GM06990 (cell line): ENCODE measurements around the gene CTSF.
A peak's percentile ranks its signal among the peaks of the same experiment; 100 is the strongest.

ENCODE experiments used
- DNase-seq: peaks from one replicate; pipeline ENCODE4 v3.0.0-alpha.2; 2011; ENCODE audit not compliant: insufficient read length; ENCODE audit errors: extremely low read depth
- H3K27me3 ChIP-seq: replicated peaks from 2 replicates; pipeline ENCODE4 v1.6.0; 2011; ENCODE audit warnings: low read length; ENCODE audit not compliant: control insufficient read depth, insufficient read depth
- H3K36me3 ChIP-seq: 2 replicates; pipeline ENCODE4 v1.5.1; 2011; ENCODE audit warnings: low read length; ENCODE audit not compliant: control insufficient read depth, insufficient read depth
- H3K4me3 ChIP-seq: replicated peaks from 2 replicates; pipeline ENCODE4 v1.5.1; 2011; ENCODE audit warnings: low read depth, mild to moderate bottlenecking, control low read depth, low read length
- TF ChIP-seq, protein P1 (sequence below): IDR thresholded peaks from 2 replicates; pipeline ENCODE4 v1.5.1; 2011; ENCODE audit warnings: low read length, control low read depth, mild to moderate bottlenecking, inconsistent platforms; ENCODE audit not compliant: insufficient read depth, poor library complexity, severe bottlenecking

The CTSF gene

GRCh38 chr11:66581261-66581660 lies 12.9 kb upstream of the CTSF start:
- no peak for DNase-seq
- TF ChIP-seq, protein P1, sequence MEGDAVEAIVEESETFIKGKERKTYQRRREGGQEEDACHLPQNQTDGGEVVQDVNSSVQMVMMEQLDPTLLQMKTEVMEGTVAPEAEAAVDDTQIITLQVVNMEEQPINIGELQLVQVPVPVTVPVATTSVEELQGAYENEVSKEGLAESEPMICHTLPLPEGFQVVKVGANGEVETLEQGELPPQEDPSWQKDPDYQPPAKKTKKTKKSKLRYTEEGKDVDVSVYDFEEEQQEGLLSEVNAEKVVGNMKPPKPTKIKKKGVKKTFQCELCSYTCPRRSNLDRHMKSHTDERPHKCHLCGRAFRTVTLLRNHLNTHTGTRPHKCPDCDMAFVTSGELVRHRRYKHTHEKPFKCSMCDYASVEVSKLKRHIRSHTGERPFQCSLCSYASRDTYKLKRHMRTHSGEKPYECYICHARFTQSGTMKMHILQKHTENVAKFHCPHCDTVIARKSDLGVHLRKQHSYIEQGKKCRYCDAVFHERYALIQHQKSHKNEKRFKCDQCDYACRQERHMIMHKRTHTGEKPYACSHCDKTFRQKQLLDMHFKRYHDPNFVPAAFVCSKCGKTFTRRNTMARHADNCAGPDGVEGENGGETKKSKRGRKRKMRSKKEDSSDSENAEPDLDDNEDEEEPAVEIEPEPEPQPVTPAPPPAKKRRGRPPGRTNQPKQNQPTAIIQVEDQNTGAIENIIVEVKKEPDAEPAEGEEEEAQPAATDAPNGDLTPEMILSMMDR: no peak
- no peaks in the 10 kb centered on the region for H3K36me3 ChIP-seq
- no peaks in the 10 kb centered on the region for H3K27me3 ChIP-seq
- no peak overlapping the region for H3K4me3 ChIP-seq

GRCh38 chr11:66580803-66581202 lies 12.4 kb upstream of the CTSF start:
- Histone ChIP-seq H3K4me3 (no peak overlapping the region), H3K36me3 (no peaks in the 10 kb centered on the region), H3K27me3 (no peaks in the 10 kb centered on the region)
- no peak for DNase-seq
- TF ChIP-seq, protein P1: no peak

DNA sequence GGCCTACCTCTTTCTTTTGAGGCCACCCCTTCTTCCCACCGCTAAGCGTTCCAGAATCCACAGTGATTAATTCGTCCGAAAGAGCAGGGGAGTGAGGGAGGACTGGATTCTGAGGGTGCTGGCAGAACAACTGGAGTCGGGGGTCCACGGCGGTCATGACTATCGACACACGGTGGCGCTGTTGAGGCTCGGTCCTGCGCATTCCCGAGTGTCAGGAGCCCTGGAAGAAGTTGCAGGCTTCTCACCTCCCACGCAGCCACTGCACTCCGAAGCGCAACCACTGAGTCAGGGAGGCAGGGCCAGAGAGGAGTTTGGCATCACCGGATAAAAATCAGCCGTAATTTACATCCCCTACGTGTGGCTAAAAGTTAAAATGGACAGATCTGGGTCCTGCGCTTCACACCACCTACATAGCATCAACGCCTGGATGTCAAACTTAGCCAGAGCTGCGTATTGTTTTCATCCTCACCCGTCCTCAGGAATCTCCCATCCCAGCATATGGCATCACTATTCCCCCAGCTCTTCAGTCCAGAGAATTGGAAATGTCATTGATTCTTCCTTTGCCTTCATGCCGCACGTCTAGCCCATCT lies 10.7 kb upstream of the CTSF start:
- TF ChIP-seq, protein P1: peak; percentile 80
- DNase-seq: peak; percentile 60

GRCh38 chr11:66570850-66571180 lies 2.4 kb upstream of the CTSF start:
- no peak overlapping the region for H3K4me3 ChIP-seq
- DNase-seq: no peak
- TF ChIP-seq, protein P1: no peak

More for the DNA sequence above, 10.7 kb upstream of the CTSF start:
- Histone ChIP-seq H3K4me3 (no peak overlapping the region), H3K36me3 (no peaks in the 10 kb centered on the region), H3K27me3 (no peaks in the 10 kb centered on the region)

GRCh38 chr11:66570079-66570849 lies 1.9 kb upstream of the CTSF start:
- H3K27me3 ChIP-seq: peaks cover 5% of the 10 kb centered on the region
- TF ChIP-seq, protein P1: no peak
- DNase-seq: no peak
- H3K4me3 ChIP-seq: no peak overlapping the region
- no peaks in the 10 kb centered on the region for H3K36me3 ChIP-seq

More at GRCh38 chr11:66570850-66571180, 2.4 kb upstream of the CTSF start:
- H3K27me3 ChIP-seq: peaks cover 5% of the 10 kb centered on the region
- no peaks in the 10 kb centered on the region for H3K36me3 ChIP-seq
